NCI-H146 treated with DMSO at 0.1 percent for 48 hours (cell line): ENCODE results near the gene DNAJC9.
"Not testable (repeated sequence)": the region's sequence is repeated elsewhere in the genome, so short reads cannot be mapped to it uniquely, and the experiment has no call there.

ENCODE experiments used
- DNase-seq: peaks from one replicate; lab custom pipeline; 2025; ENCODE audit not compliant: unreplicated experiment; lab: John Stamatoyannopoulos, UW

DNAJC9 gene

GRCh38 chr10:73246646-73247508, at the start of gene DNAJC9:
Gene DNAJC9 (minus strand): TSS chr10:73247255. CDS start chr10:73247189, 66 bp downstream.
- peak; percentile 88 for DNase-seq

GRCh38 chr10:73293461-73293860, 46.4 kb upstream of the DNAJC9 start:
- DNase-seq: no peak

GRCh38 chr10:73289958-73290357, 42.9 kb upstream of the DNAJC9 start:
- DNase-seq: no peak

- no peak for DNase-seq
Measured at GRCh38 chr10:73287441-73287840, 40.4 kb upstream of the DNAJC9 start.

- DNase-seq: no peak
Measured at GRCh38 chr10:73281097-73281496, 34.0 kb upstream of the DNAJC9 start.

GRCh38 chr10:73264423-73264822, 17.4 kb upstream of the DNAJC9 start:
- DNase-seq: no peak

- no peak for DNase-seq
Measured at GRCh38 chr10:73263693-73264347, 16.8 kb upstream of the DNAJC9 start.

- DNase-seq: no peak
Measured at GRCh38 chr10:73262880-73263555, 16.0 kb upstream of the DNAJC9 start.

- DNase-seq: no peak
Measured at GRCh38 chr10:73262105-73262730, 15.2 kb upstream of the DNAJC9 start.

GRCh38 chr10:73261362-73261995, 14.4 kb upstream of the DNAJC9 start:
- no peak for DNase-seq

GRCh38 chr10:73258612-73259011, 11.6 kb upstream of the DNAJC9 start:
- not testable (repeated sequence) for DNase-seq

- DNase-seq: no peak
Measured at GRCh38 chr10:73253225-73253555, 6.1 kb upstream of the DNAJC9 start.

- peak; percentile 95 for DNase-seq
Measured at GRCh38 chr10:73252445-73253224, 5.6 kb upstream of the DNAJC9 start, which contains the start of gene MRPS16. Gene MRPS16 (minus strand): TSS chr10:73252644. CDS start chr10:73252482, 162 bp downstream.

- DNase-seq: no peak
Measured at GRCh38 chr10:73251683-73252444, 4.8 kb upstream of the DNAJC9 start.

- DNase-seq: no peak
Measured at GRCh38 chr10:73248259-73248724, 1.2 kb upstream of the DNAJC9 start.

- DNase-seq: no peak
Measured at GRCh38 chr10:73247509-73248258, 629 bp upstream of the DNAJC9 start.

GRCh38 chr10:73246322-73246645, 771 bp downstream of the DNAJC9 start:
- no peak for DNase-seq

- DNase-seq: no peak
Measured at GRCh38 chr10:73244866-73245477, 2.1 kb downstream of the DNAJC9 start.
